ENCODE results near the gene SLC9C1.

SLC9C1 gene

DNA sequence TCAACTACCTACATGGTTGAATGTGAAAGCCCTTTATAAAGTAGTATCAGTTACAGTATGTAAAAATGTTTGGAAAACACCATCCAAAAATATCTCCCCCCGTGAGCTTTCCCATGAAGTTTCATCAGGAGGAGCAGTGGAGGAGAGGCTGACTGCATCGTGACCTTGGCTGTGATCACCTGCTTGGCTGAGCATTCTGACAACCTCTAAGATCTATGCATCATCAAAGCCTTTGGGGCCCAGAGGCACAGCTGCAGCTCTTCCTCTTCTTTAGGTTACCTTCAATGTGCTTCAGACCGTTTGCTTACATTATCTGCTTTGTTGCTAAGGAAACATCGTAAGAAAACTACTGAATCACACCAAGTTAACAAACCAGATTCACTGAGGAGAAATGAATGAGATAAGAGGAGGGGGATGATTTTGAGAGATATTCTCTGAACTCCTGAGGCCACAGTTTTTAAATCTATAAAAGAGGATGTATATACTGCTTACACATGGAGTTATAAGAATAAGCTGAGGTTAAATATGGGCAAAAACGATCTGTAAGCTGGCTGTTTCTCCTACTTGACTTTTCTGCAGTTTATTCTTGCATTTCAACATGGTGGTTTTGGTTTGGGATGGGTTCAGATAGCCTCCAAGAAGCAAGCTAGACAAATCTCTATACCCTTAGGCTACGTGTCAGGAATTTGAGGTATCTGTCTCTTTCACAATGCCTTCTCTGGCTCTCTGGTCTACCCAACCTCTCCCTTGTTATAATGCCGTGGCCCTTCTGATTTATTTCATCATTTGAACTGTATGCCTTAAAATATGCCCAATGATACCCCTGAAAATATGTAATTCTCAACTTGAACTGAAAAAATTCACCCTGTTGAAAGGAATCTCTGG, 164.9 kb downstream of the SLC9C1 start:
- peak; percentile 40 for DNase-seq (ENCODE audit: extremely low spot score)
- TF ChIP-seq, protein P1, sequence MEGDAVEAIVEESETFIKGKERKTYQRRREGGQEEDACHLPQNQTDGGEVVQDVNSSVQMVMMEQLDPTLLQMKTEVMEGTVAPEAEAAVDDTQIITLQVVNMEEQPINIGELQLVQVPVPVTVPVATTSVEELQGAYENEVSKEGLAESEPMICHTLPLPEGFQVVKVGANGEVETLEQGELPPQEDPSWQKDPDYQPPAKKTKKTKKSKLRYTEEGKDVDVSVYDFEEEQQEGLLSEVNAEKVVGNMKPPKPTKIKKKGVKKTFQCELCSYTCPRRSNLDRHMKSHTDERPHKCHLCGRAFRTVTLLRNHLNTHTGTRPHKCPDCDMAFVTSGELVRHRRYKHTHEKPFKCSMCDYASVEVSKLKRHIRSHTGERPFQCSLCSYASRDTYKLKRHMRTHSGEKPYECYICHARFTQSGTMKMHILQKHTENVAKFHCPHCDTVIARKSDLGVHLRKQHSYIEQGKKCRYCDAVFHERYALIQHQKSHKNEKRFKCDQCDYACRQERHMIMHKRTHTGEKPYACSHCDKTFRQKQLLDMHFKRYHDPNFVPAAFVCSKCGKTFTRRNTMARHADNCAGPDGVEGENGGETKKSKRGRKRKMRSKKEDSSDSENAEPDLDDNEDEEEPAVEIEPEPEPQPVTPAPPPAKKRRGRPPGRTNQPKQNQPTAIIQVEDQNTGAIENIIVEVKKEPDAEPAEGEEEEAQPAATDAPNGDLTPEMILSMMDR (IDR thresholded peaks at IDR 0.05; ENCODE audit: control extremely low read depth, extremely low read depth, low read depth, missing control alignments): no peak
- CTCF ChIA-PET: interaction anchor here (1.0 to 10.8 kb wide), 8 partner anchors 9 to 404 kb away, joined by 3 to 94 read pairs (median 3); no protein-coding TSS in a partner anchor
- POLR2A ChIA-PET: interaction anchor here (1.1 to 3.2 kb wide), 3 partner anchors 10 to 14 kb away, joined by 4 to 19 read pairs (median 5); no protein-coding TSS in a partner anchor

- POLR2A ChIA-PET: interaction anchor here (0.7 to 3.2 kb wide), 4 partner anchors 11 to 42 kb away, joined by 3 to 19 read pairs (median 4); partner anchors contain the start of gene C3orf52
- CTCF ChIA-PET: interaction anchor here (1.1 to 10.8 kb wide), 7 partner anchors 10 to 406 kb away, joined by 3 to 94 read pairs (median 3); no protein-coding TSS in a partner anchor
- no peak for DNase-seq (ENCODE audit: extremely low spot score)
- TF ChIP-seq, protein P1 (IDR thresholded peaks at IDR 0.05; ENCODE audit: control extremely low read depth, extremely low read depth, low read depth, missing control alignments): no peak
Measured at GRCh38 chr3:112127522-112128494, 166.2 kb downstream of the SLC9C1 start.

DNA sequence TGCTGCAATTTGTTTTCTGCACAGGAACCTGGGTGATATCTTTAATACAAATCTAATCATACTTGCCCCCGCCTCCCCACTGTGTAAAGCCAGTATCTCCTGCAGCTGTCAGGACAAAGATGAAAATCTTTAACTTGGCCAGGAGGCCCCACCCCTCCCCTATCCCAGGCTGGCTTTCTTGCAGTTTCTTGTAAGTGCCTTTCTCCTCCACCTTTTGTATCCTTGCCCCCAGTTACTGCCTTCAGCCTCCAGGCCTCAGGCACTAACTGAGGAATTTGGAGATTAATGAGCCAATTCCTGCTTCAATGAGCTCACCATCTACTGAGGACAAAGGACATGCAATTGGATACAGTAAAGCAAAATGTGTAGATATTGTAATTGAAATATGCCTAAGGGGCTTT, 167.5 kb downstream of the SLC9C1 start:
- ChIA-PET CTCF (interaction anchor here (1.5 to 10.8 kb wide), 4 partner anchors 11 to 310 kb away, joined by 3 to 94 read pairs (median 20); no protein-coding TSS in a partner anchor), POLR2A (interaction anchor here (1.1 to 3.2 kb wide), 3 partner anchors 11 to 15 kb away, joined by 3 to 19 read pairs (median 7); no protein-coding TSS in a partner anchor)
- no peak for DNase-seq (ENCODE audit: extremely low spot score)
- TF ChIP-seq, protein P1 (IDR thresholded peaks at IDR 0.05; ENCODE audit: control extremely low read depth, extremely low read depth, low read depth, missing control alignments): no peak

- CTCF ChIA-PET: interaction anchor here (1.2 to 10.8 kb wide), 5 partner anchors 8 to 394 kb away, joined by 3 to 94 read pairs (median 12); partner anchors contain the start of gene GCSAM
- TF ChIP-seq, protein P1 (IDR thresholded peaks at IDR 0.05; ENCODE audit: control extremely low read depth, extremely low read depth, low read depth, missing control alignments): no peak
- POLR2A ChIA-PET: interaction anchor here (0.8 to 2.1 kb wide), 2 partner anchors 10 to 13 kb away, joined by 3 to 7 read pairs; no protein-coding TSS in a partner anchor
- DNase-seq (ENCODE audit: extremely low spot score): no peak
Measured at GRCh38 chr3:112124907-112125607, 169.0 kb downstream of the SLC9C1 start.

DNA sequence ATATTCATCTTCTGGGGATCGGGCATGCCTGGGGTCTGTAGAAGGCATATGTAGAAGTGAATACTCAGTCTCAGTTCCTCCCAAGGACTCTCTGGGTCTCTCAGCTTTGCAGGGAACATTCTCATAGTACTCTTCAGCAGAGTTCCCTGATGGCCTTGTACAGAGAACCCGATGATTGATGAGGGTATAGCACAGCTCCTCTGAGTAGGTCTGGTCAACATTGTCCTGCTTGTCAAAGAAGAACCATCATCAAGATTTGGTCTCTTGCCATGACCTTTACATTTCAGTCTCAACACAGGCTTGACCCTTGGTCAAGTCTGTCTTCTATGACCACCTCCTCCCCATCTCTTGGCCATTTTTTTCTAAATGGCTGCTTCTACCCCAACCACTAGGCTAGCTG, 170.5 kb downstream of the SLC9C1 start:
- ChIA-PET POLR2A (interaction anchor here (1.3 to 1.7 kb wide), 2 partner anchors 9 to 12 kb away, joined by 4 to 11 read pairs; no protein-coding TSS in a partner anchor), CTCF (interaction anchor here (1.3 to 3.8 kb wide), 3 partner anchors 9 to 13 kb away, joined by 8 to 33 read pairs (median 12); partner anchors contain the start of gene GCSAM)
- TF ChIP-seq, protein P1 (IDR thresholded peaks at IDR 0.05; ENCODE audit: control extremely low read depth, extremely low read depth, low read depth, missing control alignments): no peak
- DNase-seq (ENCODE audit: extremely low spot score): no peak
